Measurements from ENCODE around the gene FYN. TPM values are rescaled to one million over a fixed set of nuclear protein-coding genes. Genes with fewer than 3 reads are reported as not detected.
A peak's percentile ranks its signal among the peaks of the same experiment; 100 is the strongest.
"Not testable (repeated sequence)": the region's sequence is repeated elsewhere in the genome, so short reads cannot be mapped to it uniquely, and the experiment has no call there.

FYN gene
- total RNA-seq, 4 donors from 2014 or later = 56.3 to 96.4 (median 81.8) TPM

GRCh38 chr6:111646942-111647341, 226.3 kb downstream of the FYN start:
- TF ChIP-seq POLR2A (IDR thresholded peaks at IDR 0.05) (no peak), CTCF (IDR thresholded peaks at IDR 0.05) (no peak)
- intact Hi-C loops (cut with DNase I; ENCODE audit: low total_unique reads) = no loop called here
- H3K4me3 ChIP-seq (ENCODE audit: low read depth, poor library complexity, severe bottlenecking) = no peak overlapping the region
- DNase-seq (ENCODE audit: low spot score in 2 of 2) = peak in 1 of 2 donors; percentile 91
- 38 to 41% methylated on average over 8 of the region's 8 CpGs for WGBS, 2 donors

GRCh38 chr6:111646034-111646433, 227.2 kb downstream of the FYN start:
- 62 to 74% methylated on average over 2 of the region's 2 CpGs for WGBS, 2 donors
- intact Hi-C loops (cut with DNase I; ENCODE audit: low total_unique reads) = no loop called here
- DNase-seq (ENCODE audit: low spot score in 2 of 2) = no peak

GRCh38 chr6:111644893-111645430, 228.3 kb downstream of the FYN start:
- intact Hi-C loops (cut with DNase I; ENCODE audit: low total_unique reads) = no loop called here

More at GRCh38 chr6:111646034-111646433, 227.2 kb downstream of the FYN start:
- no peak for TF ChIP-seq CTCF (IDR thresholded peaks at IDR 0.05)
- TF ChIP-seq POLR2A (IDR thresholded peaks at IDR 0.05) = no peak
- H3K4me3 ChIP-seq (ENCODE audit: low read depth, poor library complexity, severe bottlenecking) = no peak overlapping the region

GRCh38 chr6:111642463-111643158, 230.6 kb downstream of the FYN start:
- intact Hi-C loops (cut with DNase I; ENCODE audit: low total_unique reads) = no loop called here
- DNase-seq (ENCODE audit: low spot score in 2 of 2) = peak in 1 of 2 donors; percentile 86
- TF ChIP-seq CTCF (IDR thresholded peaks at IDR 0.05) (peak in 1 of 3 donors; percentile 25), POLR2A (IDR thresholded peaks at IDR 0.05) (no peak)
- WGBS, 2 donors = 34 to 36% methylated on average over 7 of the region's 7 CpGs
- H3K4me3 ChIP-seq (ENCODE audit: low read depth, poor library complexity, severe bottlenecking) = no peak overlapping the region

More at GRCh38 chr6:111644893-111645430, 228.3 kb downstream of the FYN start:
- WGBS, 2 donors = 74 to 83% methylated on average over 4 of the region's 4 CpGs
- TF ChIP-seq CTCF (IDR thresholded peaks at IDR 0.05) (no peak), POLR2A (IDR thresholded peaks at IDR 0.05) (no peak)
- H3K4me3 ChIP-seq (ENCODE audit: low read depth, poor library complexity, severe bottlenecking) = no peak overlapping the region
- peak in 1 of 2 donors; percentile 76 for DNase-seq (ENCODE audit: low spot score in 2 of 2)

GRCh38 chr6:111639266-111639665, 234.0 kb downstream of the FYN start:
- TF ChIP-seq POLR2A (IDR thresholded peaks at IDR 0.05) = no peak
- no peak for TF ChIP-seq CTCF (IDR thresholded peaks at IDR 0.05)
- DNase-seq (ENCODE audit: low spot score in 2 of 2) = no peak
- H3K4me3 ChIP-seq (ENCODE audit: low read depth, poor library complexity, severe bottlenecking) = no peak overlapping the region
- intact Hi-C loops (cut with DNase I; ENCODE audit: low total_unique reads) = no loop called here

GRCh38 chr6:111634981-111635380, 238.3 kb downstream of the FYN start:
- 88 to 92% methylated on average over 1 of the region's 1 CpG for WGBS, 2 donors
- intact Hi-C loops (cut with DNase I; ENCODE audit: low total_unique reads); DNase-seq (ENCODE audit: low spot score in 2 of 2); H3K4me3 ChIP-seq (ENCODE audit: low read depth, poor library complexity, severe bottlenecking): not testable (repeated sequence)
